HG02588 (cell line): ENCODE results near the gene SINHCAF.
"Not testable (repeated sequence)": the region's sequence is repeated elsewhere in the genome, so short reads cannot be mapped to it uniquely, and the experiment has no call there.

Source experiments
- ATAC-seq: cut with Tn5 transposase; IDR thresholded peaks from one replicate; pipeline ENCODE4 v1.9.1; 2021; ENCODE audit warnings: mild to moderate bottlenecking, moderate library complexity; ENCODE audit not compliant: unreplicated experiment

The SINHCAF gene

GRCh38 chr12:31310488-31310887, 15.5 kb downstream of the SINHCAF start:
- no peak for ATAC-seq

GRCh38 chr12:31309279-31309678, 16.7 kb downstream of the SINHCAF start:
- no peak for ATAC-seq

DNA sequence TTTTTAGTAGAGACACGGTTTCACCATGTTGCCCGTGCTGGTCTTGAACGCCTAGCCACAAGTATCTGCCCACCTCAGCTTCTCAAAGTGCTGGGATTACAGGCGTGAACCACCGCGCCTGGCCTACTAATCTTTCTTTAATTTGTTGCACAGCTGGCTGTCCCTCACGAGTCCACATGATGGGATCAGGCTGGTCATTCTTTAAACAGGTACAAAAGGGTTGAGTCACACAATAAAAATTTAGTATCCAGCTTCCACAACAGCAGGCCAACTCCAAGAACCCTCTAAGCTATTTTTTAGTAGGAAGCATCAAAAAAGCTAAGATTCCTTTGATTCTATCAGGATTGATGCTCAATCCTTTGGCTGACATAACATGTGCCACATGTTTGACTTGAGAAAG, 17.8 kb downstream of the SINHCAF start:
- no peak for ATAC-seq

DNA sequence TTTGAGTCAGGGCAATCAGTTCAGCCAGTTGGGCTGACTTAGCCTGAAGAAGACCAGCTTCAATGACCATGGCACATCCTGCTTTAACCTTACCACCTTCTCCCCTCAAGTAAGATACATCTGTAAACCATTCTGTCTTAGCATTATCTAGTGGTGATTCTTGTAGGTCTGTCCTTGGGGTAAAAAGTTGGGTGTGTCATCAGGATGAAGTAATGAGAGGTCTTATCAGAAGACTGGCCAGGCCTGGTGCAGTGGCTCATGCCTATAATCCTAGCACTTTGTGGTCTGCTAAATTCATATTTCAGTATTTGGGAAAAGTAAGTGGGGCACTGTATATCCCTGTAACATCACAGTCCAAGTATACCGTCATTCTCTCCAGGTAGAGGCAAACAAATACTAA, 19.1 kb downstream of the SINHCAF start:
- no peak for ATAC-seq

- ATAC-seq: no peak
These were observed 22.5 kb downstream of the SINHCAF start for GRCh38 chr12:31303466-31303865.

DNA sequence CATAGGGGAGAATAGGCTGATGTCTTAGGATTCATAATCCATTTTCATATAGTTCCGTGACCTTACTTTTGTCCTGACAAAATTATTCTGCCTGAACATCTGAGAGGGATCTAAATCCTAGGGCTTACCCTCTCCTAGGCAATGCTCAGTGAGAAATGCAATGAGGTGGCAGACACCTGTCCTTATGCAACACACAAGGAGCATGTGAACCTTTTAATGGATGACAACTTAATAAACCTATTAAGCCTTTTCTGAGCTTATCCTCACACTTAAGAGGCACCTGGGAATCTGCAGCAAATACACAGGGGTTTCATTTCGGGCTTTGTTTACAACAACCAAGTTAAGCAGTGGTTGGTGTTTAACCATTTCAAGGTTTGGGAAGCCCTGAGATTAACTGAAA, 24.6 kb downstream of the SINHCAF start:
- ATAC-seq: no peak

DNA sequence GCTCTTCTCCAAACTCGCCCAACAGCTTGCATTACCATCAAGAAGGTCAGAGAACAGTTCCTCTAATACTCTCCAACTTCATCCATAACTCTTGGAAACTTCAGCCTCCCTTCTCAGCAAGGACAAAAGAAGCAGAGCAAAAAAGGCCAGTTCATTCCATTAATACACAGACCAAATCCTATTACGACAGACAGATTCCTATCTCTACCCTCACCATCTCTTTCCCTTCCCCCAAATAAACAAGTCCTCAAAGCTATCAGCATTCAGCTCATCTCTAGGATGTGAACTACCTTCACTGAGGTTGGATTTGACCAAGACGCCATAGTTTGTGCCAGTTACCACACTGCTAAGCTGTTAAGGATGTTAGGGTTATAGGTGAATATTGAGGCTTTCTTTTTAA, 25.2 kb downstream of the SINHCAF start:
- no peak for ATAC-seq

DNA sequence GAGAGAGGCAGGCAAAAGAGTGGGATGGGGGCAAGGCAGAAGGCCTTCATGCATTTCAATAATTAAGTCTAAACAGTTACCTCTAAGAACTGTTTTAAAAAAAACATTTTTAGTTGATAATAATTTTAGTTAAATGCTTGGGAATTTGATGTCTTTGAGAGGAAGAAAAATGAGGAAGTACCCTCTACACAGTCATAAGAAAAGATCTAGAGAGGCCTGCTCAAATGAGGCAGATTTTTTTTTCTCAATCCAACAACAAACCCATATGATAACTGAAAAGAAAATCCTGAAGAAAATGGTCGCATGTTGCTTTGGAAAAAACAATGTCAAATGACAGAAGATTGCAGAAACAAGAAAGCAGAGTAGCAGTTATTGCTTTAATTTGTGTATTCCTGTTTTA, 25.6 kb downstream of the SINHCAF start:
- ATAC-seq: no peak

GRCh38 chr12:31298922-31299321, 27.0 kb downstream of the SINHCAF start:
- ATAC-seq: no peak

GRCh38 chr12:31298515-31298910, 27.4 kb downstream of the SINHCAF start:
- ATAC-seq: peak; percentile 36

GRCh38 chr12:31297572-31298514, 28.1 kb downstream of the SINHCAF start:
- peak; percentile 42 for ATAC-seq

- ATAC-seq: no peak
These were observed 36.5 kb downstream of the SINHCAF start for GRCh38 chr12:31289441-31289840.

DNA sequence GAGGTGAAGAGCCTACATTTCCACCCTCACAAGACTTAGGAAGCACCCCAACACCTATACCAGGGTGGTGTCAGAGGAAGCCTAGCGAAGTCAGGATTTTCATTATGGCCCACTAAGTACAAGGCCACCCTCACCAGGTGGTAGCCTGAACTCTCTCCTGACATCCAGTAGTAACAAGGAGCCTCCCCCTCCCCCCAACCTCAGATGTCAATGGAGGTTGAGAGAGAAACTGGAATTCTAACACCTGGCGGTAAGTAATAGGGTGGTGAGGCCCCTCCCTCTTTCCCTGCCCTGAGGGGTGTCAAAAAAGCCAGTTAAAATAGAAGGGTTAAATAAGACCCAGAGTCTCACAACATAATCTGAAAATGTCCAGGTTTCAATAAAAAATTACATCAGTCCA, 37.6 kb downstream of the SINHCAF start:
- ATAC-seq: no peak

GRCh38 chr12:31280183-31280582, 45.8 kb downstream of the SINHCAF start:
- no peak for ATAC-seq

GRCh38 chr12:31279390-31279924, 46.5 kb downstream of the SINHCAF start:
- no peak for ATAC-seq

GRCh38 chr12:31278832-31279231, 47.1 kb downstream of the SINHCAF start:
- no peak for ATAC-seq

DNA sequence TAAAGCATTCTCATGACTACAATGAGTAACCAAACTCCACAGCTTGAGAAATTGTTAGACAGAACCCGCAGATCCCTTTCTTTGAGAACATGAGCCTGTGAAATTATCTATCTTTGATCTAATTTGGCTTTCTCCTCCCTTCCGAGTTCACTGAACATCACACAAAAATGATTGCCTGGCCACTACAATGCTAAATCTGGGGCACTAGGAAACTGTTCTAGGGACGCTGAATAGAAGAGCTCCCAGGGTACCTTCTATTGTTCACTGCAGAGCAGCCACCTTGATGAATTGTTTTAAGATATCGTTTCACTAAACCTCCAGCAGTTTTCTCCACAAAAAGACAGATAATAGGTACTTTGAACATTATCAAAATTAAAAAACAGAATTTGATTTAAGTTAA, 47.5 kb downstream of the SINHCAF start:
- ATAC-seq: no peak

GRCh38 chr12:31277081-31277480, 48.9 kb downstream of the SINHCAF start:
- ATAC-seq: no peak

DNA sequence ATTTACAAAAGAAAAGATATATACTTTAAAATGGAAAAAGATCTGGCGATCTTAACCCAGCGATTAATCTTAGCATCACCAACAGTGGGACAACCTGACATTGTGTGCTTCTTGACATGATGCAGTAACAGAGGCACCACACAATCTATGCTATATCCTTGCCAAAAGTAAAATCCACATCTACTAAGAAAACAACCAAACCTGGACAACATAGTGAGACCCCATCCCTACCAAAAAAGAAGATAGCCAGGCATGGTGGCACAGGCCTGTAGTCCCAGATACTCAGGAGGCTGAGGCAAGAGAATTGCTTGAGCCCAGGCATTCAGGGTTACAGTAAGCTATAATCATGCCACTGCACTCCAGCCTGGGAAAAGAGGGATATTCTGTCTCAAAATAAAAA, 50.5 kb downstream of the SINHCAF start:
- no peak for ATAC-seq

GRCh38 chr12:31274520-31275300, 51.2 kb downstream of the SINHCAF start:
- no peak for ATAC-seq

DNA sequence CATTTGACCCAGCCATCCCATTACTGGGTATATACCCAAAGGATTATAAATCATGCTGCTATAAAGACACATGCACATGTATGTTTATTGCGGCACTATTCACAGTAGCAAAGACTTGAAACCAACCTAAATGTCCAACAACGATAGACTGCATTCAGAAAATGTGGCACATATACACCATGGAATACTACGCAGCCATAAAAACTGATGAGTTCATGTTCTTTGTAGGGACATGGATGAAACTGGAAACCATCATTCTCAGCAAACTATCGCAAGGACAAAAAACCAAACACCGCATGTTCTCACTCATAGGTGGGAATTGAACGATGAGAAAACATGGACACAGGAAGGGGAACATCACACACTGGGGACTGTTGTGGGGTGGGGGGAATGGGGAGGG, 52.2 kb downstream of the SINHCAF start:
- ATAC-seq: not testable (repeated sequence)
